Large intestine (tissue), 3 donors: ENCODE measurements around the gene MAML3. TPM values are rescaled to one million over a fixed set of nuclear protein-coding genes. Genes with fewer than 3 reads are reported as not detected.
A peak's percentile ranks its signal among the peaks of the same experiment; 100 is the strongest.

Source experiments
- DNase-seq, 2 donors: peaks; one replicate each; pipeline versions ENCODE4 v3.0.0 to v3.0.0-alpha.2; 2013
- H3K27ac ChIP-seq: one replicate; pipeline ENCODE4 v1.5.1; 2013; ENCODE audit warnings: low read length
- H3K27me3 ChIP-seq: 2 replicates; pipeline ENCODE4 v1.6.1; 2013; ENCODE audit warnings: low read length; ENCODE audit not compliant: control insufficient read depth, insufficient read depth
- H3K36me3 ChIP-seq: 2 replicates; pipeline ENCODE4 v1.6.1; 2013; ENCODE audit warnings: low read length; ENCODE audit not compliant: control insufficient read depth, insufficient read depth
- H3K4me1 ChIP-seq: one replicate; pipeline ENCODE4 v1.6.1; 2013; ENCODE audit warnings: low read length; ENCODE audit not compliant: control insufficient read depth, insufficient read depth
- H3K4me3 ChIP-seq: one replicate; pipeline ENCODE4 v1.5.1; 2013; ENCODE audit warnings: low read length
- H3K9me3 ChIP-seq: one replicate; pipeline ENCODE4 v1.6.1; 2013; ENCODE audit warnings: mild to moderate bottlenecking, low read depth, low read length, moderate library complexity; ENCODE audit not compliant: control insufficient read depth
- WGBS: methylation state at CpG from one replicate; pipeline ENCODE4 v1.1.5; 2013; ENCODE audit warnings: low lambda C conversion rate; ENCODE audit not compliant: insufficient coverage; 5-methylcytosine and 5-hydroxymethylcytosine counted together
- polyA plus RNA-seq: library from polyadenylated mRNA; unstranded; fragments of 120-200 nt; gene quantifications from one replicate; pipeline ENCODE4 v1.2.1, GENCODE V29; 2013

The MAML3 gene
- polyA plus RNA-seq, 1 donor: 10.6 TPM

DNA sequence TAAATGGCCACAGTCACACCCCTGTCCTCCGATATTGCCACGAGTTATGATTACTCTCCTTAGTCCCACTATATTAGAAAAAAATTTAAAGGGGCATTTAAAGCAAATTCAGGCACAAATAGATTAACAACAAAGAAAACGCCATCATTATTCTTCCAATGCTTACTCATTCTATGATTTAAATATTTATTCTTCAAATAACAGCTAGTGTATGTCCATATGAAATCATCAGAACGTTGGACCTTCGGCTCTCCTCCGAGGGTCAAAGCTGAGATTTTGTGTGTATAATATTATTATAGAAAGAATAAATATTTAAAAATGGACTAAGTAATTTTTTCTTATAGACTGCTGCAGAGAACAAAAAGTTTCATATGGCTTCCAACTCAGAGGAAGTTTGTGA is 122.9 kb downstream of the MAML3 start:
- no peak for DNase-seq
- Histone ChIP-seq H3K9me3 (no peaks in the 10 kb centered on the region), H3K27ac (no peak overlapping the region), H3K36me3 (no peaks in the 10 kb centered on the region), H3K27me3 (no peaks in the 10 kb centered on the region), H3K4me1 (peaks cover 13% of the 10 kb centered on the region), H3K4me3 (no peak overlapping the region)
- 91% methylated on average over 4 of the region's 6 CpGs for WGBS

DNA sequence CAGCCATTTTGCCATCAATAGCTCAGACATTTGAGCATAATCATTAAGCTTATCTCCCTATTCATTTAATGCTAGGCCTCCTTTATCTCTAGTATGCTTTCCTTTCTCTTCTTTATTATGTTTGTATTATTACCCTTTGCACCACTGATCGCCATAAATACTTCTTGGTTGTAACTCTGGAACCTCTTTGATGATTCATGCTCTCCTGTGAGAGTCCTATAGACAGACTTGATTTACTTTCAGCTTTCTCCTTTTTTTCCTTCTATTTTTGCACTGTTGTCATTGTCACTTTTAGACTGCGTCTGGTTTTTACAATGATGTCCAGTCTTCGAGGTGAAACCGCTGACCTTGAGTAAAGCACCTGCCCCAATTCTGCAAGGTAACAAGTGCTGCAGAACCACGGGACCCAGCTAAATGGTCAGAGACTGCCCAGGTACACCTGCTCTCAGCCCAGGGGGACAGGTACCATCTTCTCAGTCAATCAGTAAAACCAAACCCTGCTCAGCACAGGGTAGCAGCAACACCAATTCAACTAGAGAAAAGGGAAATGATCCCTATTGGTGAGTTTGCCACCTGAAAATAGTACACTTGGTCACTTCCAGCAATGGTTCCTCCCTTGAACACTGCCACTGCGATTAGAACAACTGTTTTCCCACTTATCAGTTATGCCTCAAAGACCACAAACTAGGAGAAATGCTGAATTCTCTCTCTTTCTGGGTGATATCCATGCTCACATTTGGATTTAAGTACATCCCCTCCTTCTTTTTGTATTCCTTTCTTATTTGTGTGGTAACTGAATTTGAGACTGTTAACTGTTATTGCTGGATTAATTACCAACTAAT is 125.1 kb downstream of the MAML3 start:
- Histone ChIP-seq H3K36me3 (no peaks in the 10 kb centered on the region), H3K9me3 (no peaks in the 10 kb centered on the region), H3K4me3 (peak overlapping the region; percentile 21), H3K4me1 (peaks cover 13% of the 10 kb centered on the region), H3K27ac (peak overlapping the region; percentile 66), H3K27me3 (no peaks in the 10 kb centered on the region)
- peak; percentile 79 to 91 for DNase-seq
- 30% methylated on average over 2 of the region's 6 CpGs for WGBS

DNA sequence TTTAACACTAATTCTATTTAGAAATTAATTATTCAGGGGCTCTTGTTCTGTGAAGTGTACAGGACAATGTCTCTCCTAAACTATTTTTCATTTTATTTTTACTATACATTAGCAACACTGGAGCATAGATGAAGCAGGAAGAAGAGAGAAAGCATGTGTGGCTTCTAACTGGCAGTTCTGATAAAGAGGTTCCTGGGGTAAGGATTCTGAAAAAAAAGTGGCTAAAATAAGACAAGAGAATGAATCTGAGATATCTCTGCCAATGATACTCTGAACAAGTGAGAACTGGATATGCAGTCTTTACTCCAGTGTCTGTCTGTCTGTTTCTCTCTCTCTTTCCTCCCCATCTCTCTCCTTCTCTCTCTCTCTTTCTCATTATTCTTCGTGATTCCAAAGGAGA is 125.9 kb downstream of the MAML3 start:
- no peaks in the 10 kb centered on the region for H3K9me3 ChIP-seq
- peaks cover 13% of the 10 kb centered on the region for H3K4me1 ChIP-seq
- peak overlapping the region; percentile 8 for H3K27ac ChIP-seq
- H3K4me3 ChIP-seq: no peak overlapping the region
- DNase-seq: no peak
- no peaks in the 10 kb centered on the region for H3K36me3 ChIP-seq
- 27% methylated on average over 1 of the region's 1 CpG for WGBS
- no peaks in the 10 kb centered on the region for H3K27me3 ChIP-seq

DNA sequence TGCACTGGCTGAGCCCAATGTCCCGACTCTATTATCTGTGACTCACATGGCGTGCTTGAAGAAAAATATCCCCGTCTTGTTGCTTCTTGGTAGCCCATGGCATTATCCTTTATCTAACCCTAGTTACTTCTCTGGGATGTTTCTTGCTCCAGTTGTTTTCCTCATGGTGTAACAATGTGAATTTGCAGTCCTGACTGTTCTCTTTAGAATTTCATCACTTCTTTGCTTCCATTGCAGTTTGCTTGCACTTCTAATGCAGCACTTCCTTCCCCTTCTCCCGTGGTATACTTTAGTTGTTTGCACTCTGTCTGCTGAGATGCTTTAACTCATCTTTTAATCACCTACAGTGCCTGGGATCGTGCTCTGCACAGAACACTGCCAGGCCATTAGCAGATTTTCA is 126.9 kb downstream of the MAML3 start:
- 87% methylated on average over 3 of the region's 5 CpGs for WGBS
- H3K36me3 ChIP-seq: no peaks in the 10 kb centered on the region

DNA sequence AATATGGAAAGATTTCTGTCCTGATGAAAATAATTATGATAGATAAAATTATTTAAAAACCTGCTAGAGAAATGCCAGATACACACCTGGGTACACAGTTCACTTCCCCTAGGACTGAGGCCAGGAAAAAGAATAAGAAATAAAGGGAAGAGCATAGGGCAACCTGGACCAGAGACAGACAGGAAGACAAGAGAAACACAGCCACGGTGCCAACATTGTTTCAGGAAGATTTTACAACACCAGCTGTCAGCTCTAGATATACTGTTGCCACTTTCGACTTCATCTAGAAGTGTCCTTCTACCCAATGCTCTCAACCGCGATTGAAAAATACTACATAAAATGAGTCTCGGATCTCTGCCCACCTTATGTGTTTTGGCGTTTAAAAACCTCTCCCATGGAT is 128.5 kb downstream of the MAML3 start:
- H3K27ac ChIP-seq: no peak overlapping the region
- H3K36me3 ChIP-seq: no peaks in the 10 kb centered on the region
- H3K27me3 ChIP-seq: no peaks in the 10 kb centered on the region
- H3K4me1 ChIP-seq: peaks cover 34% of the 10 kb centered on the region
- DNase-seq: no peak
- H3K4me3 ChIP-seq: no peak overlapping the region
- H3K9me3 ChIP-seq: no peaks in the 10 kb centered on the region
- 69% methylated on average over 3 of the region's 6 CpGs for WGBS

More for the DNA sequence above, 126.9 kb downstream of the MAML3 start:
- Histone ChIP-seq H3K4me3 (no peak overlapping the region), H3K27me3 (no peaks in the 10 kb centered on the region), H3K4me1 (peaks cover 20% of the 10 kb centered on the region), H3K27ac (no peak overlapping the region), H3K9me3 (no peaks in the 10 kb centered on the region)
- DNase-seq: no peak

DNA sequence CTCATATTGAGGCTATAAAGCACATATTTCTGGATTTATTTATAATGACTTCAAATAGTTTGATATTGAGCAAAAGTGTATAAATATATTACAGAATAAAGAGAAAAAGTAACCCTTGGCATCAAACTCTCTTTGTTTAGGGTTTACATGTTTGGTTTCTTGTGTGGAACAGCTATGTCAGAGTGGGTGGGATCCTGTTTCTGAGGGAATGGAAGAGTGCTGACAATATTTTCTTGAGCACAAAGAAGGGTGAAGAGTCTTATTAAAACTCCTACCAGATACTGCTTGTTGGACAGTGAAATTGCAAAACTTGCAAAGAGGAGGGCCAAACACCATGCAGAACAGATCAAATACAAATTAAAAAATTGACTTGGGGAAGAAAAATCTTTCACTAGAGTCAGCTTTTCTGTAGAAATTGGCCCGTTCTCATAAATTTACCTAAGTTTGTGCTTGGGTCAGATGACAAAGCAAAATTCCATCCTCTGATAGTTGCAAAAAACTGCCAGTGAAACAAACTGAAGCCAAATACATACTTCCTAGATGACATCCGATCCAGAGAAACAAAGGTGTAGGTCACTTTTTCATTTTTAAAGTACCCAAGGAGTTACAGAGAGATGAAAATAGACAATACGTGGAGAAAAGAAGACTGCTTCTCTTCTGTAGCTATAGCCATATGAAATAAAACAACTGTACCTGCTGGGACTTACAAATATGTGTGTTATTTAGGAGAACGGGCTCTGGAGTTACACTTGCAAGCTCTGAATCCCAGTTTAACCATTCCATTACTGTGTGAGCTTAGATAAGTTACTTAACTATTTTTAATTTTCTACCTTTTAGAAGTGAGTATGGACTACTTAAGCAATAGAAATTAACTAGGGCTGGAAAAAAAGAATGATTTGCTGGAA is 133.3 kb downstream of the MAML3 start:
- H3K4me1 ChIP-seq: peaks cover 39% of the 10 kb centered on the region
- H3K27ac ChIP-seq: peak overlapping the region; percentile 90
- H3K9me3 ChIP-seq: no peaks in the 10 kb centered on the region
- H3K4me3 ChIP-seq: no peak overlapping the region
- no peak for DNase-seq
- WGBS: 63% methylated on average over 1 of the region's 4 CpGs
- H3K27me3 ChIP-seq: no peaks in the 10 kb centered on the region
- H3K36me3 ChIP-seq: no peaks in the 10 kb centered on the region

DNA sequence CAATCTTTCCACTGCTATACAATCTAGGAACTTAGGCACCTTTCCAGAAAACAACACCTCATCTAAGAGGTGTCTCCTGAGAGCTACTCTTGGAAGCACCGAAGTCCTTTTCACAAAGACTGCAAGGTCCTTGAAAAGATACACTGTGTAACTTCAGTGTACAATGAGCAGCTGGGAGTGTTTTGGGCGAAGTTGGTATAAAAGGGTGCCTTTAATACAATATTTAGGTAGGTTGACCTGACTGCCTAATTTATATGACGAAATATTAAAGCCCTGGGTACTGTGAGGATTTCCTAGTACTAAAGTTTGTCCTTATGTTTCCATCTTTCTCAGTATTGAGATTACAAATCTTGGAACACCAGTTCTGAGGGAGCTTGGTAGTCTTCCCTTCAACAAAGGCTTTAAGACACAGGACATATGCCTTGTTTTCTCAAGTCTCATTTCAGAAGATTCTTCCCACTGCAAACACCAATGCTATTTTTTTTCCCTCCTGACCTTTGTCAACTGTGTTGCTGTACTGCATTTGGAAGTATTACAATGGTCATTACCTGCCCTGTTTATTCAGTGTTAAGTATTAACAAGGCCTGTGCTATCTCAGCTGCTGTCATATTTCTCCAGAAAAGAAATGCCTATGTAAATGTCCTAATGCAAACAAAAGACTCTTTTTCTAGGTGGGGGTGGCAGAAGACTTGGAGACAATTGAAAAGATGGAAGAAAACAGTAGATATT is 134.2 kb downstream of the MAML3 start:
- peak; percentile 63 to 89 for DNase-seq
- Histone ChIP-seq H3K27ac (peak overlapping the region; percentile 90), H3K27me3 (no peaks in the 10 kb centered on the region), H3K36me3 (no peaks in the 10 kb centered on the region), H3K9me3 (no peaks in the 10 kb centered on the region), H3K4me3 (no peak overlapping the region), H3K4me1 (peaks cover 39% of the 10 kb centered on the region)
- 33% methylated on average over 1 of the region's 3 CpGs for WGBS

DNA sequence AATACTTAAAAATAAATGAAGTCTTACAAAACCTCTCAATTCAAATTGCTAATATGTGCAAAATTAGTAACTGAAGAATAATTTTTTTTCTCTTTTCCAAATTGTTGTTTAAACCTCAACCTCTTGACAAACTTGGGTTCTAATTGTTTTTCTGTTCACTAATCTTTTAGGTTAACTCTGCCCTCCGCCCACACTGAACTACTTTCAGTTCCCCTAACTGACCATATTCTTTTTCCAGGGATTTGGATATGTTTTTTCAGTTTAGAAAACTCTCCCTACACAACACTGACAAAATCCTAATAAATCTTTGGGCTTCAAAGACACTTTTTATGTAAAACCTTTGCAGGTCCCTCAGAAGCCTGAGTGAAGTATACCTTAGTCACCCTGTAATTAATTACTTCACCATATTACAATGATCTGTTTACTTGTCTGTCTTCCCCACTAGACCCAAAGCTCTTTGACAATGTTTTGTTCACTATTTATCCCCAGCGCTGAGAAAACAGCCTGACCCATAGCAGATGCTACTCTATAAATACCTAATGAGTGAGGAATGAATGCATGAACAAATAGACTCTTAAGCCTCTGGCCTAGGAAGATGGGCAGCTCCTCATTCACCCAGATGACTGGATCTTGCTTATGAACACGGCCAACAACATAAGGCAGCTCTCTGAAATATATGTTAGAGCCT is 134.9 kb downstream of the MAML3 start:
- H3K27ac ChIP-seq: peak overlapping the region; percentile 90
- H3K4me3 ChIP-seq: no peak overlapping the region
- DNase-seq: peak; percentile 7 to 70
- H3K9me3 ChIP-seq: no peaks in the 10 kb centered on the region
- peaks cover 39% of the 10 kb centered on the region for H3K4me1 ChIP-seq
- no peaks in the 10 kb centered on the region for H3K36me3 ChIP-seq
- H3K27me3 ChIP-seq: no peaks in the 10 kb centered on the region
- WGBS: 57% methylated on average over 1 of the region's 3 CpGs

DNA sequence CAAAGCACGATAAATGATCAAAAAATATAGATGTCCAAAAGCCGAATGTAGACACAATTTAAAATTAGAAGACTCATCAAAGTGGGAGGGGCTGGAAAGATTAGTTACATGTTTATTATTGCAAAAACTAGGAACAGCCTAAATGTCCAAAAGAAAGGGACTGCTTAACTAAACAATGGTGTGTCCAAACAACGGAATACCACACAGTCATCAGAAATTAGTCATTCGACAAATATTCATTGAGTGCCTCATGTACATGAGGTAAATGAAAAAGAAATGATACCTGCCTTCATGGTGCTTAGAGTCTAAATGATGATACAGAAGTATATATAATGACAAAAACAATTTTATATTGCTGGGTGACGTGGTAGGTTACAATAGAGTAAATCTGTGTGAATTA is 139.7 kb downstream of the MAML3 start:
- Histone ChIP-seq H3K4me3 (no peak overlapping the region), H3K27me3 (no peaks in the 10 kb centered on the region), H3K9me3 (no peaks in the 10 kb centered on the region), H3K27ac (no peak overlapping the region), H3K36me3 (no peaks in the 10 kb centered on the region), H3K4me1 (peaks cover 7% of the 10 kb centered on the region)
- WGBS: 100% methylated on average over 3 of the region's 5 CpGs
- no peak for DNase-seq
